Hematopoietic multipotent progenitor cell (in vitro differentiated cells): Measurements from ENCODE around the gene A2ML1. TPM values are rescaled to one million over a fixed set of nuclear protein-coding genes. Genes with fewer than 3 reads are reported as not detected.
"Not testable (repeated sequence)": the region's sequence is repeated elsewhere in the genome, so short reads cannot be mapped to it uniquely, and the experiment has no call there.

Source experiments
- DNase-seq, 3 donors: peaks; one replicate each; pipeline ENCODE4 v3.0.0-alpha.2; 2011 to 2015; ENCODE audit warnings: low read depth in 2 of 3, low spot score in 2 of 3
- total RNA-seq: library from RNA; depleted of rRNA; stranded (reverse); fragments of >200 nt; gene quantifications from one replicate; pipeline ENCODE4 v1.2.3, GENCODE V29; 2012

A2ML1 gene
- total RNA-seq, 1 donor: under 0.01 TPM

- DNase-seq: no peak
Observed at GRCh38 chr12:8903646-8904045, 81.2 kb downstream of the A2ML1 start.

- no peak for DNase-seq
Observed at GRCh38 chr12:8904665-8905064, 82.2 kb downstream of the A2ML1 start.

- no peak for DNase-seq
Observed at GRCh38 chr12:8905546-8905945, 83.1 kb downstream of the A2ML1 start.

- peak in 2 of 3 donors; percentile 14 to 54 for DNase-seq
Observed at GRCh38 chr12:8906266-8907180, 84.1 kb downstream of the A2ML1 start.

- no peak for DNase-seq
Observed at GRCh38 chr12:8907513-8907912, 85.1 kb downstream of the A2ML1 start.

- DNase-seq: no peak
Observed at GRCh38 chr12:8909752-8910151, 87.3 kb downstream of the A2ML1 start.

GRCh38 chr12:8911606-8912268 lies 89.3 kb downstream of the A2ML1 start:
- DNase-seq: no peak

GRCh38 chr12:8912914-8913313 lies 90.5 kb downstream of the A2ML1 start:
- DNase-seq: no peak

- no peak for DNase-seq
Observed at GRCh38 chr12:8913702-8914032, 91.2 kb downstream of the A2ML1 start.

GRCh38 chr12:8914033-8914715 lies 91.8 kb downstream of the A2ML1 start, which contains the start of gene PHC1:
TSS of gene PHC1 (plus strand) at chr12:8914509. CDS start at chr12:8917678, 3,169 bp downstream.
- peak; percentile 57 to 83 (median 75) for DNase-seq

- peak; percentile 46 to 57 (median 53) for DNase-seq
Observed at GRCh38 chr12:8914716-8915526, 92.5 kb downstream of the A2ML1 start.

GRCh38 chr12:8916154-8916553 lies 93.7 kb downstream of the A2ML1 start:
- DNase-seq: no peak

- no peak for DNase-seq
Observed at GRCh38 chr12:8917031-8917430, 94.6 kb downstream of the A2ML1 start.

- DNase-seq: no peak
Observed at GRCh38 chr12:8917751-8918150, 95.3 kb downstream of the A2ML1 start.

- not testable (repeated sequence) for DNase-seq
Observed at GRCh38 chr12:8919643-8920042, 97.2 kb downstream of the A2ML1 start.

- DNase-seq: no peak
Observed at GRCh38 chr12:8922544-8922943, 100.1 kb downstream of the A2ML1 start.
